ENCODE data around the gene GGT1.
"Not testable (repeated sequence)": the region's sequence is repeated elsewhere in the genome, so short reads cannot be mapped to it uniquely, and the experiment has no call there.

GRCh38 chr22:24631430-24632122, 28.6 kb downstream of the GGT1 start:
- TF ChIP-seq YY1 (IDR thresholded peaks at IDR 0.05; ENCODE audit: insufficient read depth, insufficient read length); ZNF274 (IDR thresholded peaks at IDR 0.05; ENCODE audit: low read depth, low read length): not testable (repeated sequence)
